H1 (cell line): ENCODE results near the gene RHOBTB3. TPM values are rescaled to one million over a fixed set of nuclear protein-coding genes. Genes with fewer than 3 reads are reported as not detected.

ENCODE experiments used
- CTCF ChIA-PET: fragments of 300-600 bp; sonication (Branson Sonifier 250); formaldehyde crosslinking; loops from one replicate; lab custom pipeline; 2021; ENCODE audit not compliant: partially characterized antibody; lab: Charles Lee
- POLR2A ChIA-PET: fragments of 300-600 bp; sonication (Branson Sonifier 250); formaldehyde crosslinking; loops from one replicate; lab custom pipeline; 2021; ENCODE audit warnings: inconsistent platforms; ENCODE audit not compliant: partially characterized antibody; lab: Charles Lee
- DNase-seq, 2 experiments: peaks; one replicate each; pipeline versions ENCODE4 v3.0.0 to v3.0.0-alpha.2; 2010 to 2022; ENCODE audit warnings: low spot score in 2 of 2, low read depth in 1 of 2, mixed read lengths in 1 of 2
- FAIRE-seq: peaks from 2 replicates; lab custom pipeline; 2011; peaks lifted over from hg19 to GRCh38; lab: Jason Lieb, UNC
- H2AFZ ChIP-seq: 2 replicates; pipeline ENCODE4 v1.8.1; 2012; ENCODE audit warnings: low read length, inconsistent platforms
- H2AK5ac ChIP-seq: 2 replicates; pipeline ENCODE4 v1.6.1; 2013; ENCODE audit warnings: low read depth, low read length
- H2BK120ac ChIP-seq: replicated peaks from 2 replicates; pipeline ENCODE3; 2013; ENCODE audit warnings: low read depth, low read length, inconsistent platforms
- H2BK12ac ChIP-seq: 2 replicates; pipeline ENCODE4 v1.6.1; 2013; ENCODE audit warnings: low read depth, low read length
- H2BK15ac ChIP-seq: 2 replicates; pipeline ENCODE4 v1.6.1; 2013; ENCODE audit warnings: low read length
- H2BK20ac ChIP-seq: 2 replicates; pipeline ENCODE4 v1.6.1; 2013; ENCODE audit warnings: low read length
- H2BK5ac ChIP-seq: 2 replicates; pipeline ENCODE4 v1.6.1; 2013; ENCODE audit warnings: low read depth, low read length
- H3K14ac ChIP-seq: 2 replicates; pipeline ENCODE4 v1.6.1; 2013; ENCODE audit warnings: inconsistent platforms; ENCODE audit not compliant: insufficient read length
- H3K18ac ChIP-seq: 2 replicates; pipeline ENCODE4 v1.6.1; 2013; ENCODE audit warnings: low read length; ENCODE audit errors: extremely low read depth
- H3K23ac ChIP-seq: 2 replicates; pipeline ENCODE4 v1.6.1; 2013; ENCODE audit warnings: inconsistent platforms; ENCODE audit not compliant: insufficient read length
- H3K23me2 ChIP-seq: 2 replicates; pipeline ENCODE4 v1.6.1; 2013; ENCODE audit warnings: low read depth, low read length
- H3K27ac ChIP-seq: 2 replicates; pipeline ENCODE4 v1.6.1; 2011; ENCODE audit warnings: low read depth, low read length, inconsistent platforms
- H3K27me3 ChIP-seq, 4 experiments: replicated peaks in 1 of 4; 1 replicate in 1 of 4; 2 replicates in 3 of 4; pipeline versions ENCODE4 v1.6.1 to v1.8.1; 2011 to 2013; ENCODE audit warnings: low read length in 3 of 4, mild to moderate bottlenecking in 3 of 4, inconsistent platforms in 2 of 4, mixed read lengths in 2 of 4, moderate library complexity in 1 of 4; ENCODE audit not compliant: control insufficient read depth in 3 of 4, insufficient read depth in 3 of 4; ENCODE audit errors: extremely low read depth in 1 of 4
- H3K36me3 ChIP-seq, 4 experiments: 2 replicates each; pipeline versions ENCODE4 v1.6.1 to v1.8.1; 2011 to 2013; ENCODE audit warnings: mild to moderate bottlenecking in 4 of 4, low read length in 3 of 4, moderate library complexity in 2 of 4, control low read depth in 1 of 4, inconsistent platforms in 1 of 4; ENCODE audit not compliant: insufficient read depth in 4 of 4, control insufficient read depth in 2 of 4
- H3K4ac ChIP-seq: replicated peaks from 2 replicates; pipeline ENCODE3; 2013; ENCODE audit warnings: low read length, low read depth, mixed read lengths, inconsistent platforms; ENCODE audit not compliant: insufficient read length
- H3K4me1 ChIP-seq, 4 experiments: replicated peaks in 1 of 4; 1 replicate in 1 of 4; 2 replicates in 3 of 4; pipeline versions ENCODE4 v1.6.1 to v1.8.1; 2011 to 2013; ENCODE audit warnings: low read length in 3 of 4, inconsistent platforms in 2 of 4, mixed read lengths in 1 of 4; ENCODE audit not compliant: insufficient read depth in 4 of 4, control insufficient read depth in 3 of 4
- H3K4me2 ChIP-seq, 2 experiments: 2 replicates each; pipeline versions ENCODE4 v1.6.1 to v1.8.1; 2011 to 2013; ENCODE audit warnings: low read depth in 2 of 2, low read length in 2 of 2, control low read depth in 1 of 2, inconsistent platforms in 1 of 2, mild to moderate bottlenecking in 1 of 2; ENCODE audit not compliant: insufficient read depth in 1 of 2
- H3K4me3 ChIP-seq, 4 experiments: fragments of 200-600, 300-600 bp in 1 of 4; sonication (generic), shearing (Covaris generic), sonication (Bioruptor Twin) in 1 of 4; 2 replicates each; pipeline versions ENCODE4 v1.5.1 to v1.8.1; 2011 to 2016; ENCODE audit warnings: low read length in 4 of 4, low read depth in 3 of 4, control low read depth in 2 of 4, inconsistent platforms in 2 of 4, mild to moderate bottlenecking in 2 of 4, mixed read lengths in 1 of 4, moderate library complexity in 1 of 4; ENCODE audit not compliant: insufficient read depth in 2 of 4; ENCODE audit errors: extremely low read depth in 1 of 4
- H3K56ac ChIP-seq: replicated peaks from 2 replicates; pipeline ENCODE3; 2013; ENCODE audit warnings: low read depth, mild to moderate bottlenecking, mixed read lengths, low read length, inconsistent platforms; ENCODE audit not compliant: insufficient read length
- H3K79me1 ChIP-seq: 2 replicates; pipeline ENCODE4 v1.6.1; 2013; ENCODE audit warnings: low read depth, low read length, control low read depth
- H3K79me2 ChIP-seq, 2 experiments: 2 replicates each; pipeline versions ENCODE4 v1.6.1 to v1.8.1; 2012 to 2013; ENCODE audit warnings: low read length in 2 of 2, mild to moderate bottlenecking in 2 of 2, inconsistent platforms in 1 of 2; ENCODE audit not compliant: insufficient read depth in 2 of 2, control insufficient read depth in 1 of 2
- H3K9ac ChIP-seq, 4 experiments: replicated peaks in 1 of 4; 1 replicate in 1 of 4; 2 replicates in 3 of 4; pipeline versions ENCODE4 v1.6.1 to v1.8.1; 2011 to 2013; ENCODE audit warnings: low read depth in 3 of 4, low read length in 3 of 4, control low read depth in 2 of 4, mild to moderate bottlenecking in 2 of 4, moderate library complexity in 2 of 4, inconsistent platforms in 1 of 4; ENCODE audit errors: extremely low read depth in 1 of 4
- H3K9me3 ChIP-seq, 2 experiments: 2 replicates each; pipeline versions ENCODE4 v1.6.1 to v1.8.1; 2012 to 2013; ENCODE audit warnings: mild to moderate bottlenecking in 2 of 2, moderate library complexity in 2 of 2, control low read depth in 1 of 2, inconsistent platforms in 1 of 2, low read depth in 1 of 2, low read length in 1 of 2, mixed read lengths in 1 of 2; ENCODE audit not compliant: insufficient read depth in 2 of 2
- H4K20me1 ChIP-seq, 2 experiments: replicated peaks in 1 of 2; 2 replicates each; pipeline versions ENCODE3 to v1.8.1; 2011 to 2013; ENCODE audit warnings: inconsistent platforms in 2 of 2, low read length in 2 of 2, mild to moderate bottlenecking in 1 of 2; ENCODE audit not compliant: insufficient read depth in 2 of 2, control insufficient read depth in 1 of 2
- H4K5ac ChIP-seq: 2 replicates; pipeline ENCODE4 v1.6.1; 2013; ENCODE audit warnings: low read length, low read depth, mixed read lengths, inconsistent platforms; ENCODE audit not compliant: insufficient read length
- H4K8ac ChIP-seq: 2 replicates; pipeline ENCODE4 v1.8.0; 2013; ENCODE audit warnings: mild to moderate bottlenecking, moderate library complexity, low read length, inconsistent platforms; ENCODE audit not compliant: insufficient read depth; ENCODE audit errors: extremely low read depth
- H4K91ac ChIP-seq: replicated peaks from 2 replicates; pipeline ENCODE3; 2013; ENCODE audit warnings: low read length, mixed read lengths, inconsistent platforms; ENCODE audit not compliant: insufficient read length
- ATF3 ChIP-seq: IDR thresholded peaks from 2 replicates; pipeline ENCODE4 v1.6.1; 2011; ENCODE audit warnings: low read depth, mild to moderate bottlenecking, low read length; ENCODE audit not compliant: insufficient read depth
- CREB1 ChIP-seq: IDR thresholded peaks from 2 replicates; pipeline ENCODE4 v1.6.1; 2012; ENCODE audit warnings: inconsistent platforms
- KDM1A ChIP-seq: fragments of 200-600, 300-600 bp; sonication (generic); IDR thresholded peaks from 2 replicates; pipeline ENCODE4 v1.7.1; 2016; ENCODE audit warnings: mild to moderate bottlenecking, low read length, borderline replicate concordance
- KDM5A ChIP-seq: fragments of 200-600 bp; IDR thresholded peaks from 2 replicates; pipeline ENCODE4 v1.7.1; 2012; ENCODE audit warnings: mild to moderate bottlenecking, low read length, inconsistent platforms, mixed read lengths
- MAFK ChIP-seq: IDR thresholded peaks from 2 replicates; pipeline ENCODE4 v1.6.1; 2012; ENCODE audit warnings: low read depth, mild to moderate bottlenecking, improper control_type of control experiment, low read length
- POLR2A ChIP-seq, 2 experiments: IDR thresholded peaks; 1 replicate in 1 of 2; 2 replicates in 1 of 2; pipeline ENCODE4 v1.6.1; 2011; ENCODE audit warnings: low read depth in 2 of 2, low read length in 2 of 2, mild to moderate bottlenecking in 2 of 2; ENCODE audit errors: control extremely low read depth in 1 of 2
- SP1 ChIP-seq: IDR thresholded peaks from 2 replicates; pipeline ENCODE4 v1.6.1; 2011; ENCODE audit warnings: low read depth, low read length
- TAF7 ChIP-seq: optimal IDR thresholded peaks from 2 replicates; pipeline ENCODE3; 2011; ENCODE audit warnings: low read depth, mild to moderate bottlenecking, inconsistent platforms, low read length, moderate library complexity, borderline replicate concordance
- TBP ChIP-seq: IDR thresholded peaks from 2 replicates; pipeline ENCODE4 v1.6.1; 2011; ENCODE audit warnings: low read depth, low read length, improper control_type of control experiment
- WGBS, 2 experiments: shearing (Covaris generic) in 1 of 2; methylation state at CpG; one replicate each; pipeline versions ENCODE4 v1.1.6 to v1.1.7; 2013 to 2015; ENCODE audit warnings: low lambda C conversion rate in 2 of 2, mixed read lengths in 2 of 2, inconsistent platforms in 1 of 2, low coverage in 1 of 2, missing lambda C conversion rate in 1 of 2; ENCODE audit not compliant: insufficient replicate concordance in 2 of 2, insufficient coverage in 1 of 2, insufficient read length in 1 of 2; ENCODE audit errors: extremely low coverage in 1 of 2, missing lambda C conversion rate in 1 of 2; 5-methylcytosine and 5-hydroxymethylcytosine counted together
- polyA plus RNA-seq, 7 experiments: library from polyadenylated mRNA; depleted of rRNA in 3 of 7; stranded (reverse) in 5 of 7; unstranded in 2 of 7; fragments of >200 nt in 5 of 7; fragments of 200-250 nt in 2 of 7; gene quantifications; 1 replicate in 5 of 7; 2 replicates in 1 of 7; 4 replicates in 1 of 7; pipeline versions ENCODE4 v1.2.1 to v1.2.3, GENCODE V29; 2011 to 2013; ENCODE audit warnings: missing spikeins in 2 of 7, mixed read lengths in 2 of 7
- total RNA-seq: library from RNA; stranded (reverse); fragmentation: NEBNext Ultra II Directional; extraction: Animal tissue kit (Norgen Biotek cat#: 25700); gene quantifications from 2 replicates; pipeline ENCODE4 v1.2.1, GENCODE V29; 2021
- TF ChIP-seq, protein P1 (sequence below), 3 experiments: IDR thresholded peaks; 1 replicate in 2 of 3; 2 replicates in 1 of 3; pipeline versions ENCODE4 v1.5.1 to v1.6.1; 2011; ENCODE audit warnings: low read length in 3 of 3, mild to moderate bottlenecking in 3 of 3, inconsistent platforms in 2 of 3, low read depth in 1 of 3, moderate library complexity in 1 of 3; ENCODE audit not compliant: insufficient read depth in 1 of 3; ENCODE audit errors: control extremely low read depth in 1 of 3

RHOBTB3 gene
- total and polyA plus RNA-seq, 2 of the 8 experiments (the other 6 are each of a cell fraction or from before 2014, with no cell fraction given) = 8.2 to 17.5 TPM

DNA sequence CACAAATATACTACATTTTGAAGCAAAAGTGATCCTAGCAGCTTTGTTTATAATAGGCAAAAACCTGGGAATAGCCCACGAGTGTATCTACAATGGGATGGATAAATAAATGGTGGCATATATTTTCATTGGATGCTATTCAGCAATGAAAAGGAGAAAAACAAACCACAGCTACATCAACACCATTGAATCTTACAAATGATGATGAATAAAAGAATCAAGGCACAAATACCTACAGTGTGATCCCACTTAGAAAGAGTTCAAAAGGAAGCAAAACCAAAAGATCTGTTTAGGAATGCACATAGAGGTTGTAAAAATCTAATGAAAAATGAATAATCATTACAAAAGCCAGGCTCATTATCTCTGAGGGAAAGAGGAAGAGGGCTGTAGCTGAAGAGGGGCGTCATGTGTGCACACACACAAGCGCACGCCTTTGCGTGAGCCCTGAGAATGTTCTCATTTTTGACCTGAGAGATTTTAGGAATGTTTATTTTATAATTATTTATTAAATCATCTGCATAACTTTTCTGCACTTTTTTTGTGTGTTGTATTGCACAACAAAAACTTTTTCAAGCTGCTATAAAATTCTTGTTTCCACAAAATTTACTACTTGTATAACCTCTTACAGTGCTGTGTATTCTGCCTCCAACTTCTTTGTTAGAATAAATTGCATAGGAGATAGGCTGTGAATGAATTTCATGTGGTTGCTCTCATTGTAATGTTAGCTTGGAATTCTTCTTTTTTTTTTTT lies 5.9 kb upstream of the RHOBTB3 start:
- ChIA-PET CTCF (interaction anchor here (1.1 to 1.4 kb wide), 4 partner anchors 15 to 61 kb away, joined by 3 to 5 read pairs (median 4); no protein-coding TSS in a partner anchor), POLR2A (interaction anchor here (0.6 kb wide), 1 partner anchor 28 kb away, joined by 3 read pairs; no protein-coding TSS in a partner anchor)
- no peak for FAIRE-seq
- TF ChIP-seq CREB1 = no peak
- TF ChIP-seq KDM5A = no peak
- TF ChIP-seq TBP = no peak
- no peak for TF ChIP-seq SP1
- TF ChIP-seq, protein P1, sequence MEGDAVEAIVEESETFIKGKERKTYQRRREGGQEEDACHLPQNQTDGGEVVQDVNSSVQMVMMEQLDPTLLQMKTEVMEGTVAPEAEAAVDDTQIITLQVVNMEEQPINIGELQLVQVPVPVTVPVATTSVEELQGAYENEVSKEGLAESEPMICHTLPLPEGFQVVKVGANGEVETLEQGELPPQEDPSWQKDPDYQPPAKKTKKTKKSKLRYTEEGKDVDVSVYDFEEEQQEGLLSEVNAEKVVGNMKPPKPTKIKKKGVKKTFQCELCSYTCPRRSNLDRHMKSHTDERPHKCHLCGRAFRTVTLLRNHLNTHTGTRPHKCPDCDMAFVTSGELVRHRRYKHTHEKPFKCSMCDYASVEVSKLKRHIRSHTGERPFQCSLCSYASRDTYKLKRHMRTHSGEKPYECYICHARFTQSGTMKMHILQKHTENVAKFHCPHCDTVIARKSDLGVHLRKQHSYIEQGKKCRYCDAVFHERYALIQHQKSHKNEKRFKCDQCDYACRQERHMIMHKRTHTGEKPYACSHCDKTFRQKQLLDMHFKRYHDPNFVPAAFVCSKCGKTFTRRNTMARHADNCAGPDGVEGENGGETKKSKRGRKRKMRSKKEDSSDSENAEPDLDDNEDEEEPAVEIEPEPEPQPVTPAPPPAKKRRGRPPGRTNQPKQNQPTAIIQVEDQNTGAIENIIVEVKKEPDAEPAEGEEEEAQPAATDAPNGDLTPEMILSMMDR (IDR thresholded peaks at IDR 0.05; ENCODE audit: control extremely low read depth in 1 of 3, insufficient read depth in 1 of 3, low read depth in 1 of 3, low read length in 3 of 3) = no peak
- no peak for TF ChIP-seq MAFK
- no peak for TF ChIP-seq TAF7
- TF ChIP-seq ATF3 = no peak
- no peak for TF ChIP-seq POLR2A (IDR thresholded peaks at IDR 0.05; ENCODE audit: control extremely low read depth in 1 of 2, low read depth in 2 of 2, low read length in 2 of 2)
- no peak for TF ChIP-seq KDM1A

More for the DNA sequence above, 5.9 kb upstream of the RHOBTB3 start:
- no peak overlapping the region for H2BK12ac ChIP-seq
- H2BK15ac ChIP-seq = no peak overlapping the region
- no peak overlapping the region for H2AK5ac ChIP-seq
- H3K4me3 ChIP-seq = no peak overlapping the region
- H3K18ac ChIP-seq = no peak overlapping the region
- no peak overlapping the region for H2BK120ac ChIP-seq
- H3K14ac ChIP-seq = no peak overlapping the region
- H3K56ac ChIP-seq = no peak overlapping the region
- no peak overlapping the region for H2AFZ ChIP-seq
- no peak overlapping the region for H4K5ac ChIP-seq
- H4K8ac ChIP-seq = no peak overlapping the region
- H3K9ac ChIP-seq = no peak overlapping the region
- no peak overlapping the region for H3K4me2 ChIP-seq
- H3K36me3 ChIP-seq = no peaks in the 10 kb centered on the region
- H2BK5ac ChIP-seq = no peak overlapping the region
- no peak overlapping the region for H2BK20ac ChIP-seq
- no peaks in the 10 kb centered on the region for H3K23me2 ChIP-seq
- no peak overlapping the region for H4K91ac ChIP-seq
- 91% methylated on average over 5 of the region's 5 CpGs; no CpG with 5 or more reads in 1 of the 2 experiments for WGBS, 2 experiments
- H3K4me1 ChIP-seq = peaks cover 0 to 11% (median 8%) of the 10 kb centered on the region in 4 experiments; a peak in 5 of 7 replicates
- no peaks in the 10 kb centered on the region for H3K79me1 ChIP-seq
- H3K27ac ChIP-seq = no peak overlapping the region
- H3K23ac ChIP-seq = no peak overlapping the region
- H4K20me1 ChIP-seq = no peaks in the 10 kb centered on the region
- peaks cover 0 to 13% (median 8%) of the 10 kb centered on the region in 4 experiments; a peak in 4 of 7 replicates for H3K27me3 ChIP-seq
- no peak overlapping the region for H3K4ac ChIP-seq
- H3K9me3 ChIP-seq = no peaks in the 10 kb centered on the region
- DNase-seq = no peak
- no peaks in the 10 kb centered on the region for H3K79me2 ChIP-seq
